ENCODE results near the gene AJM1. TPM values are rescaled to one million over a fixed set of nuclear protein-coding genes. Genes with fewer than 3 reads are reported as not detected.
"Not testable (repeated sequence)": the region's sequence is repeated elsewhere in the genome, so short reads cannot be mapped to it uniquely, and the experiment has no call there.

AJM1 gene
- polyA plus RNA-seq, 1 donor from 2014 or later, result 1.5 TPM

DNA sequence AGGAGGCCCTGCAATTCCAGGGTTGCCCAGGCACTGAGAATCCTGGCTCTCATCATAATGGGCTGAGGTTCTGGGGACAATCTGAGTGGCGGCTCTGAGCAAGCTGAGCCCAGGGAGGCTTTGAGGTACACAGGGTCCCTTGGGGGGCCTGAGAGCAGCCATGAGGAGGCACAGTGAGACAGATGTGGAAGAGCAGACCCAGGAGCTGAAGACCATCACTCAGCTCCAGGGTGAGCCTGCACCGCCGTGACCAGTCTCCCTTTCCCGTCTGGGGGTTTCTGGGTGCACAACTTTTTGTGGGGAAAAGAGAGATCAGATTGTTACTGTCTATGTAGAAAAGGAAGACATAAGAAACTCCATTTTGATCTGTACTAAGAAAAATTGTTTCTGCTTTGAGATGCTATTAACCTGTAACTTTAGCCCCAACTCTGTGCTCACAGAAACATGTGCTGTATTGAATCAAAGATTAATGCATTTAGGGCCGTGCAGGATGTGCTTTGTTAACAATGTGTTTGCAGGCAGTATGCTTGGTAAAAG, 46.0 kb upstream of the AJM1 start, which contains the start of gene CCDC183:
Gene CCDC183, plus strand, starts transcription at position 101 of the 537 bp plus-strand sequence. Its CDS starts 60 bp downstream, at position 161.
- H3K9ac ChIP-seq (ENCODE audit: low read length), result no peak within 1 kb of the TSS
- H3K9me3 ChIP-seq (ENCODE audit: low read length), result no peaks in the 10 kb centered on the region
- H3K9me2 ChIP-seq (ENCODE audit: insufficient read depth, low read length), result no peaks in the 10 kb centered on the region
- no peaks in the 10 kb centered on the region for H3K27me3 ChIP-seq (ENCODE audit: insufficient read depth, low read depth, low read length)
- no peaks in the 10 kb centered on the region for H3F3A ChIP-seq (ENCODE audit: insufficient read depth, low read length, poor library complexity, severe bottlenecking)
- H2AFZ ChIP-seq (ENCODE audit: low read depth, low read length), result no peak within 1 kb of the TSS
- no peaks in the 10 kb centered on the region for H3K36me3 ChIP-seq (ENCODE audit: insufficient read depth, low read length)
- H3K4me3 ChIP-seq (ENCODE audit: low read length), result no peak within 1 kb of the TSS
- no peak within 1 kb of the TSS for H3K27ac ChIP-seq (ENCODE audit: low read length)
- no peak within 1 kb of the TSS for H3K4me2 ChIP-seq (ENCODE audit: low read length)
- no peaks in the 10 kb centered on the region for H3K79me2 ChIP-seq (replicated peaks; ENCODE audit: insufficient read depth, low read length)
- TF ChIP-seq RAD21 (conservative IDR thresholded peaks at IDR 0.05), result no peak
- no peak for TF ChIP-seq SMC3 (conservative IDR thresholded peaks at IDR 0.05; ENCODE audit: poor library complexity)
- TF ChIP-seq POLR2AphosphoS5 (IDR thresholded peaks at IDR 0.05), result no peak
- TF ChIP-seq, protein P1, sequence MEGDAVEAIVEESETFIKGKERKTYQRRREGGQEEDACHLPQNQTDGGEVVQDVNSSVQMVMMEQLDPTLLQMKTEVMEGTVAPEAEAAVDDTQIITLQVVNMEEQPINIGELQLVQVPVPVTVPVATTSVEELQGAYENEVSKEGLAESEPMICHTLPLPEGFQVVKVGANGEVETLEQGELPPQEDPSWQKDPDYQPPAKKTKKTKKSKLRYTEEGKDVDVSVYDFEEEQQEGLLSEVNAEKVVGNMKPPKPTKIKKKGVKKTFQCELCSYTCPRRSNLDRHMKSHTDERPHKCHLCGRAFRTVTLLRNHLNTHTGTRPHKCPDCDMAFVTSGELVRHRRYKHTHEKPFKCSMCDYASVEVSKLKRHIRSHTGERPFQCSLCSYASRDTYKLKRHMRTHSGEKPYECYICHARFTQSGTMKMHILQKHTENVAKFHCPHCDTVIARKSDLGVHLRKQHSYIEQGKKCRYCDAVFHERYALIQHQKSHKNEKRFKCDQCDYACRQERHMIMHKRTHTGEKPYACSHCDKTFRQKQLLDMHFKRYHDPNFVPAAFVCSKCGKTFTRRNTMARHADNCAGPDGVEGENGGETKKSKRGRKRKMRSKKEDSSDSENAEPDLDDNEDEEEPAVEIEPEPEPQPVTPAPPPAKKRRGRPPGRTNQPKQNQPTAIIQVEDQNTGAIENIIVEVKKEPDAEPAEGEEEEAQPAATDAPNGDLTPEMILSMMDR (IDR thresholded peaks at IDR 0.05; ENCODE audit: poor library complexity, severe bottlenecking), result no peak
- H4K20me1 ChIP-seq (ENCODE audit: insufficient read depth), result no peaks in the 10 kb centered on the region

DNA sequence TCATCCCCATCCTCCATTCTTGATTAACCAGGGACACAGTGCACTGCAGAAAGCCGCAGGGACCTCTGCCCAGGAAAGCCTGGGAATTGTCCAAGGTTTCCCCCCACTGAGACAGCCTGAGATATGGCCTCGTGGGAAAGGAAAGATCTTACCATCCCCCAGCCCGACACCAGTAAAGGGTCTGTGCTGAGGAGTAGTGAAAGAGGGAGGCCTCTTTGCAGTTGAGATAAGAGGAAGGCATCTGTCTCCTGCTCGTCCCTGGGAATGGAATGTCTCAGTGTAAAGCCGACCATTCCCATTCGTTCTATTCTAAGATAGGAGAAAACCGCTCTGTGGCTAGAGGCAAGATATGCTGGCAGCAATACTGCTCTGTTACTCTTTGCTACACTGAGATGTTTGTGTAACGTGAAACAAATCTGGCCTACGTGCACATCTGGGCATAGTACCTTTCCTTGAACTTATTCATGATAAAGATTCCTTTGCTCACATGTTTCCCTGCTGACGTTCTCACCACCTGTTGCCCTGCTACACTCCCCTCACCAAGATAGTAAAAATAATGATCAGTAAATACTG, 45.4 kb upstream of the AJM1 start:
- H3K79me2 ChIP-seq (replicated peaks; ENCODE audit: insufficient read depth, low read length); H3K36me3 ChIP-seq (ENCODE audit: insufficient read depth, low read length); H3K27ac ChIP-seq (ENCODE audit: low read length); H3K9ac ChIP-seq (ENCODE audit: low read length); H3K9me3 ChIP-seq (ENCODE audit: low read length); H4K20me1 ChIP-seq (ENCODE audit: insufficient read depth); H3F3A ChIP-seq (ENCODE audit: insufficient read depth, low read length, poor library complexity, severe bottlenecking); H2AFZ ChIP-seq (ENCODE audit: low read depth, low read length); H3K4me2 ChIP-seq (ENCODE audit: low read length); H3K4me3 ChIP-seq (ENCODE audit: low read length); H3K9me2 ChIP-seq (ENCODE audit: insufficient read depth, low read length); H3K27me3 ChIP-seq (ENCODE audit: insufficient read depth, low read depth, low read length): not testable (repeated sequence)

DNA sequence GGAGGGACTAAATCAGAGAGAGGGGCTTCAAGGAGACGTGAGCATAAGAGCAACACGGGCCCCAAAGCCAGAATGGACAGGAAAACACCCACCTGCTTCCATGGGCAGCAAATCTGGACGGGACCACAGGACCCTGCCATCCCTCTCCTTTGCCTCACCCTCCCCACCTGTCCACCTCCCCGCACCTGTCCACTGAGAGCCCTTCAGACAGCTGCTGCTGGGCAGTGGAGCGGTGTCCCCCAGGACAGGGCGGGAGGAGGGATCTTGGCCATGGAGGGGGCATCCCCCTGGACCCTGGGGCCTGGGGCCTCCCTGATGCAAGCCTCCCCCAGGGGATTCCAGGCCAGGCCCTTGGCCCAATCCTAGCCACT, 43.6 kb upstream of the AJM1 start:
- no peaks in the 10 kb centered on the region for H3K9me2 ChIP-seq (ENCODE audit: insufficient read depth, low read length)
- H3F3A ChIP-seq (ENCODE audit: insufficient read depth, low read length, poor library complexity, severe bottlenecking), result no peaks in the 10 kb centered on the region
- no peaks in the 10 kb centered on the region for H3K27me3 ChIP-seq (ENCODE audit: insufficient read depth, low read depth, low read length)
- H4K20me1 ChIP-seq (ENCODE audit: insufficient read depth), result no peaks in the 10 kb centered on the region
- H2AFZ ChIP-seq (ENCODE audit: low read depth, low read length), result no peak overlapping the region
- no peaks in the 10 kb centered on the region for H3K9me3 ChIP-seq (ENCODE audit: low read length)
- H3K4me3 ChIP-seq (ENCODE audit: low read length), result no peak overlapping the region
- no peaks in the 10 kb centered on the region for H3K79me2 ChIP-seq (replicated peaks; ENCODE audit: insufficient read depth, low read length)
- no peaks in the 10 kb centered on the region for H3K36me3 ChIP-seq (ENCODE audit: insufficient read depth, low read length)
- no peak overlapping the region for H3K4me2 ChIP-seq (ENCODE audit: low read length)
- H3K9ac ChIP-seq (ENCODE audit: low read length), result no peak overlapping the region
- H3K27ac ChIP-seq (ENCODE audit: low read length), result no peak overlapping the region
- TF ChIP-seq, protein P2, sequence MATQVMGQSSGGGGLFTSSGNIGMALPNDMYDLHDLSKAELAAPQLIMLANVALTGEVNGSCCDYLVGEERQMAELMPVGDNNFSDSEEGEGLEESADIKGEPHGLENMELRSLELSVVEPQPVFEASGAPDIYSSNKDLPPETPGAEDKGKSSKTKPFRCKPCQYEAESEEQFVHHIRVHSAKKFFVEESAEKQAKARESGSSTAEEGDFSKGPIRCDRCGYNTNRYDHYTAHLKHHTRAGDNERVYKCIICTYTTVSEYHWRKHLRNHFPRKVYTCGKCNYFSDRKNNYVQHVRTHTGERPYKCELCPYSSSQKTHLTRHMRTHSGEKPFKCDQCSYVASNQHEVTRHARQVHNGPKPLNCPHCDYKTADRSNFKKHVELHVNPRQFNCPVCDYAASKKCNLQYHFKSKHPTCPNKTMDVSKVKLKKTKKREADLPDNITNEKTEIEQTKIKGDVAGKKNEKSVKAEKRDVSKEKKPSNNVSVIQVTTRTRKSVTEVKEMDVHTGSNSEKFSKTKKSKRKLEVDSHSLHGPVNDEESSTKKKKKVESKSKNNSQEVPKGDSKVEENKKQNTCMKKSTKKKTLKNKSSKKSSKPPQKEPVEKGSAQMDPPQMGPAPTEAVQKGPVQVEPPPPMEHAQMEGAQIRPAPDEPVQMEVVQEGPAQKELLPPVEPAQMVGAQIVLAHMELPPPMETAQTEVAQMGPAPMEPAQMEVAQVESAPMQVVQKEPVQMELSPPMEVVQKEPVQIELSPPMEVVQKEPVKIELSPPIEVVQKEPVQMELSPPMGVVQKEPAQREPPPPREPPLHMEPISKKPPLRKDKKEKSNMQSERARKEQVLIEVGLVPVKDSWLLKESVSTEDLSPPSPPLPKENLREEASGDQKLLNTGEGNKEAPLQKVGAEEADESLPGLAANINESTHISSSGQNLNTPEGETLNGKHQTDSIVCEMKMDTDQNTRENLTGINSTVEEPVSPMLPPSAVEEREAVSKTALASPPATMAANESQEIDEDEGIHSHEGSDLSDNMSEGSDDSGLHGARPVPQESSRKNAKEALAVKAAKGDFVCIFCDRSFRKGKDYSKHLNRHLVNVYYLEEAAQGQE (IDR thresholded peaks at IDR 0.05; ENCODE audit: borderline replicate concordance), result no peak
- TF ChIP-seq TAF1 (IDR thresholded peaks at IDR 0.05; ENCODE audit: low read depth), result no peak
- TF ChIP-seq SMC3 (conservative IDR thresholded peaks at IDR 0.05; ENCODE audit: poor library complexity), result no peak
- no peak for TF ChIP-seq RAD21 (conservative IDR thresholded peaks at IDR 0.05)
- TF ChIP-seq POLR2AphosphoS5 (IDR thresholded peaks at IDR 0.05), result no peak
- TF ChIP-seq, protein P1 (IDR thresholded peaks at IDR 0.05; ENCODE audit: poor library complexity, severe bottlenecking), result no peak
- TF ChIP-seq MXI1 (conservative IDR thresholded peaks at IDR 0.05; ENCODE audit: poor library complexity, severe bottlenecking), result no peak
- TF ChIP-seq EZH2 (IDR thresholded peaks at IDR 0.05; ENCODE audit: borderline replicate concordance, insufficient read depth, low read length, poor library complexity, severe bottlenecking), result no peak
- TF ChIP-seq EP300 (conservative IDR thresholded peaks at IDR 0.05; ENCODE audit: poor library complexity, severe bottlenecking), result no peak
